ENCODE data around the gene C6orf132.

C6orf132 gene

DNA sequence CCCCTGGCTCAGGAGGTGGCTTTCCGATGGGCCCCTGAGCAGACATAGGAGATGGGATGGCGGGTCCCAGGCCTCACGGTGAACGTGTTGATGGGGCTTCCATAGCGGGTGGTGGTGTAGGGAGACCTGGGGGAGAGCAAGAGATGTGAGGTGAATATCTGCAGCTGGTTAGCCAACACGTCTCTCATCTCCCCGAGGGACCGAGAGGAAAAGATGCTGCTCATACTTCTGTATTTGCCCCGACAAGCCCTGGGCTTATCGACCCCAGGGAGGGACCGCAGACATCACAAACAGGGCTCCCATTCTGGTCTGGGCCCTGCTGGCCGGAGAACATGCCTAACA is 38.7 kb downstream of the C6orf132 start:
- no peak for DNase-seq

GRCh38 chr6:42103216-42103615 is 39.2 kb downstream of the C6orf132 start:
- DNase-seq, result no peak

- no peak for DNase-seq
Measured at GRCh38 chr6:42101186-42101657, 41.2 kb downstream of the C6orf132 start.

DNA sequence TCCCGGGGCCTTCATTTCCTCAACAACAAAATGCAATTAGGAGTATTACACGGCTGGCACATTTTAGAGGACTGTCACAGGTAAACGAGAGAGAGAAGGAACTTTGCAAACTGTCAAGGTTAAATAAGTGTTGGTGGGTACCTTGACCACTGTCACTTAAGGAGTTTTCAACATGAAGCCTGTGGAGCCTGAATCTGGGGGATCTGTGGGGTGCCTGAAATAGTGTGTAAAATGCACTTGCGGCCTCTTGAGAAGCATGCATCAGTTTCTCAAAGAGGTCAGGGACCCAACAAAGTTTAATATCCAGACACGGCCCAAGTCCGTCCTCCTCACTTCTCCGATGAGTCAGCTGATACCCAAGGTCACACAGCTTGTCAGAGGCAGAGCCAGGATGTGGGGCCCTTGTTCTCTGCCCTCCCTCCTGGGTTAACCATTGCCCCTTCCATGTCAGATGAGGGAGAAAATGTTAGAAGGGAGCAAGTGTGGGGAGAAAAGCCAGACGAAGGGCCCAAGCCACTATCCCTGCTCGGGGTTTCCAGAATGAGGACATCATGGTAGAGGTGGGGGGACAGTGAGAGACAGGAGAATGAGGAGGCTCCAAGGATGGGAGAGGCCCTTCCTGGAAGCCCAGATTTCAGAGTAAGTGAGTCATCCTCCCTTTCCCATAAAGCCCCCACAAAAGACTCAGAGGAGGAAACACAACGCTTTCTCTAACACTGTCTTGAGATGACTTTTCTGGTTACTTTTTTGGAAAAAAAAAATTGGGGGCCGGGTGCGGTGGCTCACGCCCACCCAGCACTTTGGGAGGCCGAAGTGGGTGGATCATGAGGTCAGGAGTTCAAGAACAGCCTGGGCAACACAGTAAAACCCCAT is 42.2 kb downstream of the C6orf132 start:
- no peak for DNase-seq

DNA sequence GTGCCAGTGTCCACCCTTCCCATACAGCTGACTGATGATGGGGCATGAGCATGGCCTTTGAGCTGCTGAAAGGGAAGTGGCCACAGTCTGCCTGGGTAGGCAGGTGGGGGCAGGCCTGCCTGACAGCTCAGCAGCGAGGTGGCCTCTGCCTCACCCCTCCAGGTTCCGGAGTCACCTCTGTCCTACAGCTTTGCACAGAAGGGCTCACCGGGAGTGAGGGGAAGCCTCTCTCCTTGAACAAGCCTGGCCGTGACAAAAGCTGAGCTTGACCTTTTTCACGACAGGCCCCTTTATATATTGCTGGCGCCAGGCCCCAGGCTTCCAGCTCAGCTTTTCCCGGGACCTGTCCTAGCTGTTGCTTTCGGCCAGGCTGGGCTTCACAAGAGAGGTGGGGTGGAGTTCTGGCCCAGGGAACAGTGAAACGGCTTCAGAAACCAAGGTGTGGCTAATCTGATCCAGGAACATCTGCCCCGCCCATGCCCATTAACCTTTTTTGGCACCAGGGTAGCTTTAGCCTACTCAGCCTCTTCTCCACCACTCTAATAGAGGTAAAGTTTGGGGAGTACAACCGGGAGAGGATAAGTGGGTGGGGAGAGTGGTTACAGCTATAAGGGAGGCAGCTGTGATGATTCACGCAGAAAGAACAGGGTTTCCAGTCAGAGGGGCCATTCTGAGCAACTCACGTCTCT is 42.9 kb downstream of the C6orf132 start:
- DNase-seq, result no peak

DNA sequence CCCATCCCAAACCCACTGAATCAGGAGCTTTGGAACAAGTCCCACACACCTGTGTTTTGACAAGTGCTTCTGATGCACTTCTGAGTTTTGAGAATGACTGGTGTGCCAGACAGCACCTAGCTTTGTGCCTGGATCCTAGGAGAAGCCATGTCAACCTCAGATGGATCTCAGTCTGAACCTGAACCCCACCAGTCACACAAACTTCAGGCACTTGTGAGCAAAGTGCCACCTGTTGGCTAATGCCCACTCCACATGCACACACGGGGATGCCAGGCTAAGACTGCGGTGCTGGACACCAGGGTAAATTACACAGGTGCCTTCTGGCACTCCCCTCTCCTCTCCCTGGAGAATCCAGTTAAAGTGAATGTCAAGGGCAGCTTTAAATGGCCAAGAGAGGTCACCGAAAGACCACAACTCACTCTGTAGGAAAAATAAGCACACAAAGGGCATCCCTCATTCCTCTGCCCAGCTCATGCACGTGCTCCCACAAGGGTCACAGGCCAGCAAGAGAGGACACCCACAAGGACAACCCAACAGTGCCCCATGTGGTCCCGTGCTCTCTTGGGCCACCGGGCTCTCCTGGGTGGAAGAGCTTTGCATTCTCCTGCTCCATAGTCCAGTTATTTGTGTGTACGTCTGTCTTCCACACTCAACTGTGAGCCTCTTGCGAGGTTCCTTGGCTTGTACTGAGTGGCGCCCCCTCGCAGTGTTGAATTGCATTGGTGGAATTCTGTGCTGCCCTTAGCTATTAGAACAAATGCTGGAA is 46.5 kb downstream of the C6orf132 start:
- DNase-seq, result no peak

GRCh38 chr6:42095094-42095493 is 47.3 kb downstream of the C6orf132 start:
- DNase-seq, result no peak

- DNase-seq, result no peak
Measured at GRCh38 chr6:42093582-42094329, 48.7 kb downstream of the C6orf132 start.

- DNase-seq, result no peak
Measured at GRCh38 chr6:42091718-42092023, 50.7 kb downstream of the C6orf132 start.

DNA sequence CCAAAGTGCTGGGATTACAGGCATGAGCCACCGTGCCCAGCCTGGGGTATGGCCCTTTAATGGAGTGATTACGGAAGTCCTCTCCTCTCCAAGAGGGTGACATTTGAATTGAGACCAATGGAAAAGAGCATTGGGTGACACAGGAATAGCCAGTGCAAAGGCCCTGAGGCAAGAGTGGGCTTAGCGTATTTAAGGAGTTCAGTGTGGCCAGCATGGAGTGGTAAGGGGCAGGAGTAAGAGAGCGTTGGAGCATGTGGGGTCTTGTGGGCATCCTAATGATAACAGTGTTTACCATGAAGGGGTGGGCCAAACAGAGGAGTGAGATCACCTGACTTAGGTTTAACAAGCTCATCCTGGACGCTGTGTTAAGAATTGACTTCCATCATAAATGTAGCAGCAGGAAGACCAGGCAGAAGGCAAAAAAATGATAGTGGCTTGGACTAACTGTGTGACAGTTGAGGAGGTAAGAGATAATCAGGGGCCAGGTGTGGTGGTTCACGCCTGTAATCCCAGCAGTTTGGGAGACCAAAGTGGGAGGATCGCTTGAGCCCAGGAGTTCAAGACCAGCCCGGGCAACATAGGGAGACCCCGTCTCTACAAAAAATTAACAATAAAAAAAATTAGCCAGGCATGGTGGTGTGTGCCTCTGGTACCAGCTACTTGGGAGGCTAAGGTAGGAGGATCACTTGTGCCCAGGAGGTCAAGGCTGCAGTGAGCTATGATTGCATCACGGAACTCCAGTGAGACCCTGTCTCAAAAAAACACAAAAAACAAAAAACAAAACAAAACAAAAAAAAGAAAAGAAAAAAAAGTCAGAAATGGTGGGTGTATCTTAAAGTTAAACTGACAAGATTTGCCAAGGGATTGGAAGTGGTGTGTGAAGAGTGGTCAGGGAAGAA is 51.4 kb downstream of the C6orf132 start:
- DNase-seq, result no peak

DNA sequence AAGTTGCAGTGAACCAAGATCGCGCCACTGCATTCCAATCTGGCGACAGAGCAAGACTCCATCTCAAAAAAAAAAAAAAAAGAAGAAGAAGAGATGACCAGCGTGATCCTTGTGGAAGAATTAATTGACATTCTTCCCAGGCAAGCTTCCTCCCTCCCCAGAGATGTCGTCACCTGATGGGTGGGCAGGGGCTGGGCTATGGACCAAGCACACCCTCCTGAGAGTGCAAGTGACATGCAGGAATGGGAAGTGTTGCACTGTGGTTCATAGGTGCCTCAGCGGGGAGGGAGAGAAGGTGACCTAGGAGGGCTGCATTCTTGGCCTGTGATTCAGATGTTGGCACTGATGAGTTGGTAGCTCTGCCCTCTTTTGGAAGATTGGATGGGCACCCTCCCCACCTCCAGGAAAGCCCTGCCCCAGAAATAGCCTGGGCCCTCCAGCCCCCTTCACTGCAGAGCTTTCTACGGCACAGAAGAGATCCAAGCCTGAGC is 54.3 kb downstream of the C6orf132 start:
- DNase-seq, result no peak

DNA sequence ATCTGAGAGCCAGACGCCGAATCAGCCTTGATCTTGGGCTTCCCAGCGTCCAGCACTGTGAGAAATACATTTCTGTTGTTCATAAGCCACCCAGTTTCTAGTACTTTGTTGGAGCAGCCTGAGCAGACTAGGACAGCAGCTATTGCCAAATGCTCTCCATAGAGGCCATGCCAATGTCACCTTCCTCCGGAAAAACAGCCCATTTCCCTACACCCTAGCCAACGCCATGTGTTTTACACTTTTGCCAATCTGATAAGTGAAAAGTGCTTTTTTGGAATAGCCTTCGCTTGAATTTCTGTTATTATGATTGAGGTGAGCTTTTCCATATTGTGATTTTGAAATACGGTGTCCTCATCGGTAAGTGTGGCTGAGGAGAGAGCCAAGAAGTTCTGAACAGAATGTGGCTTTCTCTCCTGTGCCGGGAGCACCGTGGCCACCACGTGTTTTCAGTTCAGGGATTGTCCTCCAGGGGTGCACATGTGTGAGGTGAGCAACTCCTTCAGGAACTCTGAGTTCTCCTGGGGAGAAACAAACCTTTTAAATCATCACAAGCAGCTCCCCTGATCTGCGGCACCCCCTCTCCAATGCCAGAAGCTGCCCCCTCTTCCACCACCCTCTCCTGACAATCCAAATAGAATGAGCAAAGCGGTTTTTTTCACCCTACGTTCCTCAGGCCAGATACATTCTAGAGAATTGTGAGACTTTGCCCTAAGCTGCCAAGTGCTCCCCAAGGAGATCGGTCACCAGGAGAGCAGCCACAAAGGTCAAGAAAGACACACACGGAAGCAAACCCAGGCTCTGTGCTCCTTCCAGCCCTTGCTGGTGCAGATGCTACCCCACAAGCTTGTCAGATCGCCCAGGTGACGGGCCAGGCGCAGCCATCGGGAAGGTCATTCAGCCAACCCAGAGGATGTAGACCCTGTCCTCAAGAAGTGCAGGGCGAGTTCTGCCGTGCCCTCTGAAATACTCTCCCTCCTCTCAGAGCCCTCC is 56.1 kb downstream of the C6orf132 start:
- DNase-seq, result no peak

- no peak for DNase-seq
Measured at GRCh38 chr6:42084889-42085288, 57.5 kb downstream of the C6orf132 start.

DNA sequence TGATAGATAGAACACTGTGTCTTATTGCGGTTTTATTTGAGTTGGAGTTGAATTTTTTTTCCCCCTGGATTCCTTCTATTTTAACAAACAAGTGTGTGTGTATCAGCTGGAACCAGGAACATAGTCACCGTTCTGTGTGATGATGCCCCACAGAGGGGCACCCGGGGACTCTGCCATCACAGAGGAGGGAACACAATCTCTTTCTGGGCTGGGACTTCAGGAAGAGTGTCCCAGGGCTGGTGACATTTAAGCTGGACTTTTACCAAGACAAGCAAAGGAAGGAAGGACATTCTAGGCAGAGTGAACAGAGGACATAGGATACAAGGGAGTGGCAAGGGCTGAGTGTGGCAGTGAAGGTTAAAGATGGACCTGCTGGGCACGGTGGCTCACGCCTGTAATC is 58.9 kb downstream of the C6orf132 start:
- DNase-seq, result no peak

DNA sequence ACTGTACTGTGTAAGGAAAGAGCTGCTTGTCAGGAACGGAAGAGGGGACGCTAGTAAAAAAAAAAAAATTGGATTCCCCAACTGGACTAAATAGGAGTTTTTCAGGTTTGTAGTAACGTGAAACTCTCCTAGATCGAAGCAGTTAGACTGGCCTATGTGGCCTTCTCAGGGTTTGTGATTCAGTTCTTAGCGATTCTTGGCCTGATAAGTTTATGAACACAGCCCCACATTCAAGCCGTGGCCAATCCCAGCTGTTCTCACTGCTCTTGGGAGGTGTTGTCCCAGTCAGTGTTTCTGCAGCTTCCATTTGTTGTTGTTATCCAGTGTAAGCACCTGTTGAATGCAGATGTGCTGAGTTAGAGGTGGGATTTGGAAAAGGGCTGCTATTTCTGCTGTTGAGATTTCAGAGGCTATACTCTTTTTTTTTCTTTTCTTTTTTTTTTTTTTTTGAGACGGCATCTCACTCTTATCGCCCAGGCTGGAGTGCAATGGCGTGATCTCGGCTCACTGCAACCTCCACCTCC is 62.4 kb downstream of the C6orf132 start:
- no peak for DNase-seq

GRCh38 chr6:42078386-42078785 is 64.0 kb downstream of the C6orf132 start:
- no peak for DNase-seq

- peak; percentile 42 for DNase-seq
Measured at GRCh38 chr6:42075159-42075838, 67.1 kb downstream of the C6orf132 start.

DNA sequence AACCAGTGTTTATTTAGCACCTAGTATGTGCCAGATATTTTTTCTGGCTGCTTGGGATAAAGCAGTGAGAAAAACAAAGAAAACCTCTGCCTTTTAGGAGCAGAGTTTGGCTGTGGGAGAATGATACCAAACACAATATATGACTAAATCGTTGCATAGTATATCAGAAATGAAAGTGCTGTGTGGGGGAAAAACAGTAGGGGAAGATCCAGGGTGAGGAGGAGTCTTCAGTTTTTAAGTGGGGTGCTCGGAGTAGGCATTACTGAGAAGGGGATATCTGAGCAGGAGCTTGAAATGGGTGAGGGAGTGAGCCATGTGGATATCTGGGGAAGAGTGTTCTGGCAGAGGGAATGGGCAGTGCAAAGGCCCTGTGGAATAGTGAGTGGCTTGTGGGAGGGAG is 69.1 kb downstream of the C6orf132 start:
- DNase-seq, result no peak

DNA sequence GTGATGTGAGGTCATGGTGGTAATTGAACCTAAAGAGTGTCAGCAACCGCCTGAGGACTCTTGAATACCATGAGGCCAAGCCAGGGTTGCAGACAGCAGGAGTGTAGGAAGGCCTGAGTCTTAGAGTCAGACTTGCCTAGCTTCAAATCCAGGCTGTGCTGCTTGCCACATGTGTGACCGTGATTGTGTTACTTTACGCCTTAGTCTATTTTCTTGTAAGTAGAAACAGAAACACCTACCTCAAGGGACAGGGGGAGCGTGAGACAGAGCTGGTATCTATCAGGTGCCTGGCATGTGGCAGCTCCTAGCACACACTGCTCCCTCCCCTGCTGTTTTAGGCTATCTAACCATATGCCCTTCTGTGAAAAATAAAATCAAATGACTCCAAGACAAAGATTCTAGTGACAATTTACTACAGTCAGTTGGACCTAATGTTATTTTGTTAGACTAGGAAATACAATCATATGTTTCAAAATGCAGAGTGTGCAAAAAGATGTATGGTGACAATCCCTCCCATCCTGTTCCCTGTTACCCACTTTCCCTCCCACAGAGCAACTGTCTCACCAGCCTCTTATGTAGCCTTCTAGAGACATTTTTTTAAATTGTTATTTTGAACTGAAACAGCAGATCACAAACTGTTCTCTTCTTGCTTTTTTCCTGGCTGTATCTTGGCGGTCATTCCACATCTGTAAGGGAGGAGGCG is 70.4 kb downstream of the C6orf132 start:
- no peak for DNase-seq

Measured in CD4-positive, alpha-beta T cell treated with Interleukin-15 for 1 hour (primary cell).